ENCODE measurements around the gene CCSER1.

GRCh38 chr4:91282217-91282616 is 1155.0 kb downstream of the CCSER1 start:
- TF ChIP-seq CTCF (conservative IDR thresholded peaks at IDR 0.05 in 1 of 2, IDR thresholded peaks at IDR 0.05 in 1 of 2; ENCODE audit: low read depth in 1 of 2, low read length in 2 of 2) (no peak), EZH2 (IDR thresholded peaks at IDR 0.05; ENCODE audit: low read length, missing control alignments) (no peak)

Data from fibroblast of lung (primary cell).